GM23338 (cell line): Measurements from ENCODE around the gene PKD2L2. TPM values are rescaled to one million over a fixed set of nuclear protein-coding genes. Genes with fewer than 3 reads are reported as not detected.
"Not testable (repeated sequence)": the region's sequence is repeated elsewhere in the genome, so short reads cannot be mapped to it uniquely, and the experiment has no call there.

Source experiments
- ATAC-seq: fragments of 200-7000 bp; cut with Tn5 transposase; 3 replicates; pipeline ENCODE4 v1.9.1; 2020
- DNase-seq: peaks from one replicate; pipeline ENCODE4 v3.0.0-alpha.2; 2015; ENCODE audit warnings: low spot score
- H2AFZ ChIP-seq: fragments of 200-600 bp; sonication (generic); 2 replicates; pipeline ENCODE4 v1.8.0; 2016; ENCODE audit warnings: antibody characterized with exemption, mild to moderate bottlenecking, moderate library complexity
- H3F3A ChIP-seq: fragments of 200-600 bp; sonication (generic); replicated peaks from 2 replicates; pipeline ENCODE4 v1.8.0; 2017; ENCODE audit warnings: antibody characterized with exemption, mixed run types, low read depth
- H3K27ac ChIP-seq: fragments of 200-600 bp; sonication (generic); 2 replicates; pipeline ENCODE4 v1.6.1; 2016; ENCODE audit warnings: low read depth
- H3K27me3 ChIP-seq: fragments of 200-600 bp; sonication (generic); 2 replicates; pipeline ENCODE4 v1.8.0; 2016; ENCODE audit warnings: mild to moderate bottlenecking, mixed run types, moderate library complexity; ENCODE audit not compliant: insufficient read depth
- H3K36me3 ChIP-seq: fragments of 200-600 bp; sonication (generic); 2 replicates; pipeline ENCODE4 v1.8.0; 2016; ENCODE audit warnings: mild to moderate bottlenecking; ENCODE audit not compliant: insufficient read depth
- H3K4me1 ChIP-seq: fragments of 200-600 bp; sonication (generic); 2 replicates; pipeline ENCODE4 v1.8.0; 2016; ENCODE audit warnings: mild to moderate bottlenecking, moderate library complexity; ENCODE audit not compliant: insufficient read depth
- H3K4me2 ChIP-seq: fragments of 200-600 bp; sonication (generic); 2 replicates; pipeline ENCODE4 v1.7.1; 2017; ENCODE audit warnings: mixed run types
- H3K4me3 ChIP-seq: fragments of 200-600 bp; sonication (generic); 2 replicates; pipeline ENCODE4 v1.6.1; 2016; ENCODE audit warnings: mixed run types
- H3K79me2 ChIP-seq: fragments of 200-600 bp; sonication (generic); replicated peaks from 2 replicates; pipeline ENCODE4 v1.8.0; 2017; ENCODE audit warnings: mild to moderate bottlenecking; ENCODE audit not compliant: insufficient read depth
- H3K9me2 ChIP-seq: fragments of 200-600 bp; sonication (generic); 2 replicates; pipeline ENCODE4 v1.8.0; 2017; ENCODE audit not compliant: insufficient read depth
- H4K20me1 ChIP-seq: fragments of 200-600 bp; sonication (generic); replicated peaks from 2 replicates; pipeline ENCODE4 v1.8.0; 2017; ENCODE audit warnings: mild to moderate bottlenecking; ENCODE audit not compliant: insufficient read depth
- H3K27ac Mint-ChIP-seq: 2 replicates; pipeline ENCODE4 v1.8.0; 2020; ENCODE audit warnings: inconsistent platforms, mild to moderate bottlenecking, moderate library complexity, mixed read lengths
- H3K27me3 Mint-ChIP-seq: 3 replicates; pipeline ENCODE4 v1.8.0; 2022; ENCODE audit warnings: low read depth, mild to moderate bottlenecking, moderate library complexity, mixed read lengths, inconsistent platforms; ENCODE audit not compliant: insufficient read depth, poor library complexity
- H3K36me3 Mint-ChIP-seq: 3 replicates; pipeline ENCODE4 v1.8.0; 2021; ENCODE audit warnings: low read depth, mild to moderate bottlenecking, inconsistent platforms, moderate library complexity, mixed read lengths
- H3K4me1 Mint-ChIP-seq: 3 replicates; pipeline ENCODE4 v1.8.0; 2020; ENCODE audit warnings: mild to moderate bottlenecking, inconsistent platforms, mixed read lengths
- H3K4me3 Mint-ChIP-seq: 3 replicates; pipeline ENCODE4 v1.8.0; 2021; ENCODE audit warnings: moderate library complexity, mild to moderate bottlenecking, inconsistent platforms, mixed read lengths
- H3K9me3 Mint-ChIP-seq: 3 replicates; pipeline ENCODE4 v1.8.0; 2020; ENCODE audit warnings: moderate library complexity, mild to moderate bottlenecking, inconsistent platforms, mixed read lengths
- EZH2phosphoT487 ChIP-seq: fragments of 200-600 bp; sonication (generic); IDR thresholded peaks from one replicate; pipeline ENCODE4 v1.8.1; 2018; ENCODE audit warnings: antibody characterized with exemption; ENCODE audit not compliant: unreplicated experiment
- NANOG ChIP-seq: IDR thresholded peaks from 2 replicates; pipeline ENCODE4 v1.6.1; 2016; ENCODE audit warnings: antibody characterized with exemption, borderline replicate concordance
- STAT1 ChIP-seq: IDR thresholded peaks from one replicate; pipeline ENCODE4 v1.6.1; 2016; ENCODE audit warnings: antibody characterized with exemption; ENCODE audit not compliant: unreplicated experiment
- ZNF114 ChIP-seq: fragments of 250-450 bp; sonication (Bioruptor Pico); IDR thresholded peaks from 2 replicates; pipeline ENCODE4 v1.5.0; 2020; ENCODE audit warnings: mild to moderate bottlenecking, moderate library complexity
- ZNF331 ChIP-seq: fragments of 250-450 bp; sonication (Bioruptor Pico); IDR thresholded peaks from 2 replicates; pipeline ENCODE4 v1.5.0; 2020; ENCODE audit warnings: low read depth, mild to moderate bottlenecking, moderate library complexity
- polyA plus RNA-seq: library from polyadenylated mRNA; unstranded; fragments of >200 nt; fragmentation: Nextera tagmentation; extraction: Ambion mirVana; gene quantifications from 2 replicates; pipeline ENCODE4 v1.2.1, GENCODE V29; 2016
- total RNA-seq: library from RNA; depleted of rRNA; stranded (reverse); fragments of >200 nt; shearing (Covaris generic); gene quantifications from 2 replicates; pipeline ENCODE4 v1.2.3, GENCODE V29; 2014
- TF ChIP-seq, protein P1 (sequence below): fragments of 250-450 bp; sonication (Bioruptor Pico); IDR thresholded peaks from 2 replicates; pipeline ENCODE4 v1.5.0; 2020; ENCODE audit warnings: mild to moderate bottlenecking, moderate library complexity
- TF ChIP-seq, protein P2 (sequence below), 2 experiments: fragments of 200-600 bp in 1 of 2; sonication (generic) in 1 of 2; conservative IDR thresholded peaks; 2 replicates each; pipeline versions ENCODE4 v1.5.1 to v1.6.1; 2016 to 2017; ENCODE audit warnings: antibody characterized with exemption in 2 of 2, low read depth in 2 of 2, mild to moderate bottlenecking in 2 of 2, moderate library complexity in 1 of 2

PKD2L2 gene
- total and polyA plus RNA-seq, 2 experiments from 2014 or later = 0.16 TPM; not detected in 1

DNA sequence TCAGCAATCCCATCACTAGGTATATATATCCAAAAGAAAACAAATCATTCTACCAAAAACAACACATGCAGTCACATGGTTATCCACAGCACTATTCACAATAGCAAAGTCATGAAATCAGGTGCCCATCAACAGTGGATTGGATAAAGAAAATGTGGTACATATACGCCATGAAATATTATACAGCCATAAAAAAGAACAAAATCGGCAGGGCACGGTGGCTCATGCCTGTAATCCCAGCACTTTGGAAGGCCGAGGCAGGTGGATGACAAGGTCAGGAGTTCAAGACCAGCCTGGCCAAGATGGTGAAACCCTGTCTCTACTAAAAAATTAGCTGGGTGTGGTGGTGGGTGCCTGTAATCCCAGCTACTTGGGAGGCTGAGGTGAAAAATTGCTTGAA lies 55.0 kb downstream of the PKD2L2 start:
- H3K9me3 Mint-ChIP-seq, DNase-seq, H3K4me3 Mint-ChIP-seq, H3K4me1 ChIP-seq, H2AFZ ChIP-seq, H3K79me2 ChIP-seq, H3F3A ChIP-seq, H3K4me2 ChIP-seq, H3K4me3 ChIP-seq, H3K9me2 ChIP-seq, H3K4me1 Mint-ChIP-seq, H3K27me3 Mint-ChIP-seq, ATAC-seq, H3K27ac Mint-ChIP-seq, H3K27ac ChIP-seq, H3K27me3 ChIP-seq: not testable (repeated sequence)
- peaks cover 92% of the 10 kb centered on the region for H3K36me3 Mint-ChIP-seq
- Histone ChIP-seq H3K36me3 (peaks cover 83% of the 10 kb centered on the region), H4K20me1 (peaks cover 20% of the 10 kb centered on the region; the same call in 1 of the 2 replicates)

DNA sequence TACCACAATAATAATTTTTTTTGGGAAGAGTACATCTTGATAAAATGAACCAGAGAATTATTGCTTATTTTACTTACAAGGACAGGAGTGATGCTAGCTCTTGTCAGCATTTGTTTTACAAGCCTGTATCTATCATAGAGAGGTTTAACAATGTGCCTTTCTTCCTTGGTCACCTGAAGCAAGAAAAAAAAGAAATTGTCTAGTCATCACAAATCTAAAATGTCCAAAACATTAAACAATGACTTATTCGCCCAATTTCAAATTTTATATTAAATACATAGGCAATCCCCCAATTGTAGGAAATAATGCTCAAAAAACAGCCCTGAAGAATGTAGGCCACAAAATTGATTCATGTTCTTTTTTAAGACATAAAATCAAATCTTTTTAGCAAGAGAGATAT lies 56.6 kb downstream of the PKD2L2 start:
- Mint-ChIP-seq H3K9me3 (no peaks in the 10 kb centered on the region; the same call in 2 of the 3 replicates), H3K4me3 (no peak overlapping the region), H3K27me3 (peaks cover 3% of the 10 kb centered on the region), H3K36me3 (peaks cover 88% of the 10 kb centered on the region), H3K4me1 (no peaks in the 10 kb centered on the region), H3K27ac (no peak overlapping the region)
- no peak overlapping the region for H2AFZ ChIP-seq
- H4K20me1 ChIP-seq = peaks cover 20% of the 10 kb centered on the region; the same call in 1 of the 2 replicates
- no peaks in the 10 kb centered on the region for H3K79me2 ChIP-seq
- TF ChIP-seq STAT1 = no peak
- TF ChIP-seq EZH2phosphoT487 = no peak
- TF ChIP-seq ZNF114 = no peak
- TF ChIP-seq ZNF331 (CRISPR knock-in tag) = no peak
- TF ChIP-seq NANOG = no peak
- TF ChIP-seq, protein P1, sequence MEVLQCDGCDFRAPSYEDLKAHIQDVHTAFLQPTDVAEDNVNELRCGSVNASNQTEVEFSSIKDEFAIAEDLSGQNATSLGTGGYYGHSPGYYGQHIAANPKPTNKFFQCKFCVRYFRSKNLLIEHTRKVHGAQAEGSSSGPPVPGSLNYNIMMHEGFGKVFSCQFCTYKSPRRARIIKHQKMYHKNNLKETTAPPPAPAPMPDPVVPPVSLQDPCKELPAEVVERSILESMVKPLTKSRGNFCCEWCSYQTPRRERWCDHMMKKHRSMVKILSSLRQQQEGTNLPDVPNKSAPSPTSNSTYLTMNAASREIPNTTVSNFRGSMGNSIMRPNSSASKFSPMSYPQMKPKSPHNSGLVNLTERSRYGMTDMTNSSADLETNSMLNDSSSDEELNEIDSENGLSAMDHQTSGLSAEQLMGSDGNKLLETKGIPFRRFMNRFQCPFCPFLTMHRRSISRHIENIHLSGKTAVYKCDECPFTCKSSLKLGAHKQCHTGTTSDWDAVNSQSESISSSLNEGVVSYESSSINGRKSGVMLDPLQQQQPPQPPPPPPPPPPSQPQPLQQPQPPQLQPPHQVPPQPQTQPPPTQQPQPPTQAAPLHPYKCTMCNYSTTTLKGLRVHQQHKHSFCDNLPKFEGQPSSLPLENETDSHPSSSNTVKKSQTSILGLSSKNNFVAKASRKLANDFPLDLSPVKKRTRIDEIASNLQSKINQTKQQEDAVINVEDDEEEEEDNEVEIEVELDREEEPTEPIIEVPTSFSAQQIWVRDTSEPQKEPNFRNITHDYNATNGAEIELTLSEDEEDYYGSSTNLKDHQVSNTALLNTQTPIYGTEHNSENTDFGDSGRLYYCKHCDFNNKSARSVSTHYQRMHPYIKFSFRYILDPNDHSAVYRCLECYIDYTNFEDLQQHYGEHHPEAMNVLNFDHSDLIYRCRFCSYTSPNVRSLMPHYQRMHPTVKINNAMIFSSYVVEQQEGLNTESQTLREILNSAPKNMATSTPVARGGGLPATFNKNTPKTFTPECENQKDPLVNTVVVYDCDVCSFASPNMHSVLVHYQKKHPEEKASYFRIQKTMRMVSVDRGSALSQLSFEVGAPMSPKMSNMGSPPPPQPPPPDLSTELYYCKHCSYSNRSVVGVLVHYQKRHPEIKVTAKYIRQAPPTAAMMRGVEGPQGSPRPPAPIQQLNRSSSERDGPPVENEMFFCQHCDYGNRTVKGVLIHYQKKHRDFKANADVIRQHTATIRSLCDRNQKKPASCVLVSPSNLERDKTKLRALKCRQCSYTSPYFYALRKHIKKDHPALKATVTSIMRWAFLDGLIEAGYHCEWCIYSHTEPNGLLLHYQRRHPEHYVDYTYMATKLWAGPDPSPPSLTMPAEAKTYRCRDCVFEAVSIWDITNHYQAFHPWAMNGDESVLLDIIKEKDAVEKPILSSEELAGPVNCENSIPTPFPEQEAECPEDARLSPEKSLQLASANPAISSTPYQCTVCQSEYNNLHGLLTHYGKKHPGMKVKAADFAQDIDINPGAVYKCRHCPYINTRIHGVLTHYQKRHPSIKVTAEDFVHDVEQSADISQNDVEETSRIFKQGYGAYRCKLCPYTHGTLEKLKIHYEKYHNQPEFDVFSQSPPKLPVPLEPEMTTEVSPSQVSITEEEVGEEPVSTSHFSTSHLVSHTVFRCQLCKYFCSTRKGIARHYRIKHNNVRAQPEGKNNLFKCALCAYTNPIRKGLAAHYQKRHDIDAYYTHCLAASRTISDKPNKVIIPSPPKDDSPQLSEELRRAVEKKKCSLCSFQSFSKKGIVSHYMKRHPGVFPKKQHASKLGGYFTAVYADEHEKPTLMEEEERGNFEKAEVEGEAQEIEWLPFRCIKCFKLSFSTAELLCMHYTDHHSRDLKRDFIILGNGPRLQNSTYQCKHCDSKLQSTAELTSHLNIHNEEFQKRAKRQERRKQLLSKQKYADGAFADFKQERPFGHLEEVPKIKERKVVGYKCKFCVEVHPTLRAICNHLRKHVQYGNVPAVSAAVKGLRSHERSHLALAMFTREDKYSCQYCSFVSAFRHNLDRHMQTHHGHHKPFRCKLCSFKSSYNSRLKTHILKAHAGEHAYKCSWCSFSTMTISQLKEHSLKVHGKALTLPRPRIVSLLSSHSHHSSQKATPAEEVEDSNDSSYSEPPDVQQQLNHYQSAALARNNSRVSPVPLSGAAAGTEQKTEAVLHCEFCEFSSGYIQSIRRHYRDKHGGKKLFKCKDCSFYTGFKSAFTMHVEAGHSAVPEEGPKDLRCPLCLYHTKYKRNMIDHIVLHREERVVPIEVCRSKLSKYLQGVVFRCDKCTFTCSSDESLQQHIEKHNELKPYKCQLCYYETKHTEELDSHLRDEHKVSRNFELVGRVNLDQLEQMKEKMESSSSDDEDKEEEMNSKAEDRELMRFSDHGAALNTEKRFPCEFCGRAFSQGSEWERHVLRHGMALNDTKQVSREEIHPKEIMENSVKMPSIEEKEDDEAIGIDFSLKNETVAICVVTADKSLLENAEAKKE (CRISPR knock-in tag) = no peak
- TF ChIP-seq, protein P2, sequence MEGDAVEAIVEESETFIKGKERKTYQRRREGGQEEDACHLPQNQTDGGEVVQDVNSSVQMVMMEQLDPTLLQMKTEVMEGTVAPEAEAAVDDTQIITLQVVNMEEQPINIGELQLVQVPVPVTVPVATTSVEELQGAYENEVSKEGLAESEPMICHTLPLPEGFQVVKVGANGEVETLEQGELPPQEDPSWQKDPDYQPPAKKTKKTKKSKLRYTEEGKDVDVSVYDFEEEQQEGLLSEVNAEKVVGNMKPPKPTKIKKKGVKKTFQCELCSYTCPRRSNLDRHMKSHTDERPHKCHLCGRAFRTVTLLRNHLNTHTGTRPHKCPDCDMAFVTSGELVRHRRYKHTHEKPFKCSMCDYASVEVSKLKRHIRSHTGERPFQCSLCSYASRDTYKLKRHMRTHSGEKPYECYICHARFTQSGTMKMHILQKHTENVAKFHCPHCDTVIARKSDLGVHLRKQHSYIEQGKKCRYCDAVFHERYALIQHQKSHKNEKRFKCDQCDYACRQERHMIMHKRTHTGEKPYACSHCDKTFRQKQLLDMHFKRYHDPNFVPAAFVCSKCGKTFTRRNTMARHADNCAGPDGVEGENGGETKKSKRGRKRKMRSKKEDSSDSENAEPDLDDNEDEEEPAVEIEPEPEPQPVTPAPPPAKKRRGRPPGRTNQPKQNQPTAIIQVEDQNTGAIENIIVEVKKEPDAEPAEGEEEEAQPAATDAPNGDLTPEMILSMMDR (conservative IDR thresholded peaks at IDR 0.05; ENCODE audit: low read depth in 2 of 2) = no peak
- peaks cover 3% of the 10 kb centered on the region; the same call in 1 of the 2 replicates for H3K9me2 ChIP-seq
- H3K27ac ChIP-seq = no peak overlapping the region
- no peaks in the 10 kb centered on the region for H3K27me3 ChIP-seq
- no peaks in the 10 kb centered on the region for H3K4me1 ChIP-seq
- no peak overlapping the region for H3K4me2 ChIP-seq
- no peaks in the 10 kb centered on the region for H3F3A ChIP-seq
- DNase-seq = no peak
- H3K4me3 ChIP-seq = no peak overlapping the region
- H3K36me3 ChIP-seq = peaks cover 70% of the 10 kb centered on the region
- no peak for ATAC-seq
